ENCODE results near the gene SEMA5B.

SEMA5B gene

GRCh38 chr3:123019161-123019560 is 8.4 kb downstream of the SEMA5B start:
- DNase-seq (ENCODE audit: low read depth in 1 of 2, low spot score in 1 of 2) = no peak
- H3K27ac ChIP-seq (replicated peaks) = no peak overlapping the region
- peaks cover 40% of the 10 kb centered on the region for H3K27me3 ChIP-seq (ENCODE audit: insufficient read depth, poor library complexity, severe bottlenecking)
- H3K4me3 ChIP-seq (replicated peaks; ENCODE audit: insufficient read depth, low read length) = no peak overlapping the region
- TF ChIP-seq GABPA (IDR thresholded peaks at IDR 0.05; ENCODE audit: low read depth) = no peak
- no peak for TF ChIP-seq REST (IDR thresholded peaks at IDR 0.05; ENCODE audit: insufficient replicate concordance, low read depth)
- no peak for TF ChIP-seq SPI1 (IDR thresholded peaks at IDR 0.05; ENCODE audit: borderline replicate concordance, low read depth)
- TF ChIP-seq POLR2AphosphoS5 (IDR thresholded peaks at IDR 0.05; ENCODE audit: low read depth) = no peak
- TF ChIP-seq, protein P1, sequence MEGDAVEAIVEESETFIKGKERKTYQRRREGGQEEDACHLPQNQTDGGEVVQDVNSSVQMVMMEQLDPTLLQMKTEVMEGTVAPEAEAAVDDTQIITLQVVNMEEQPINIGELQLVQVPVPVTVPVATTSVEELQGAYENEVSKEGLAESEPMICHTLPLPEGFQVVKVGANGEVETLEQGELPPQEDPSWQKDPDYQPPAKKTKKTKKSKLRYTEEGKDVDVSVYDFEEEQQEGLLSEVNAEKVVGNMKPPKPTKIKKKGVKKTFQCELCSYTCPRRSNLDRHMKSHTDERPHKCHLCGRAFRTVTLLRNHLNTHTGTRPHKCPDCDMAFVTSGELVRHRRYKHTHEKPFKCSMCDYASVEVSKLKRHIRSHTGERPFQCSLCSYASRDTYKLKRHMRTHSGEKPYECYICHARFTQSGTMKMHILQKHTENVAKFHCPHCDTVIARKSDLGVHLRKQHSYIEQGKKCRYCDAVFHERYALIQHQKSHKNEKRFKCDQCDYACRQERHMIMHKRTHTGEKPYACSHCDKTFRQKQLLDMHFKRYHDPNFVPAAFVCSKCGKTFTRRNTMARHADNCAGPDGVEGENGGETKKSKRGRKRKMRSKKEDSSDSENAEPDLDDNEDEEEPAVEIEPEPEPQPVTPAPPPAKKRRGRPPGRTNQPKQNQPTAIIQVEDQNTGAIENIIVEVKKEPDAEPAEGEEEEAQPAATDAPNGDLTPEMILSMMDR (IDR thresholded peaks at IDR 0.05; ENCODE audit: insufficient read depth, low read length) = no peak

DNA sequence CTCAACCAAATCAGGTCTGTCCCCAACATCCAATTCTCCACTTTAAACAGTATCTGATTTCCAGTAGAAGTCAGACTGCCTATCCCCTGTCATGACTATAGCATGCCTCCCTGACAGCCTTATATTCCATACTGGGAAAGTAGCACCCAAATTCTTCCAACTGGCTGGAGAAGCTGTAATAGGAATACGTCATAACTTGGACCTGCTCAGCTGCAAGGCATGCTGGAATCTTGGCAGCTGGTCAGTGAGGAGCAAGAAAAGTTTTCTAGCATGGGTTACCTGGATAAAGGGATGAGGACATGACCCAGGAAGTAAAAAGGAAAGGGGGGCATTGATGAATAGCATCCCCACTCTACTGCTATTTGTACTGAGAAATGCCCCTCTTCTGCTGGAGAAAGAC is 8.9 kb downstream of the SEMA5B start:
- DNase-seq (ENCODE audit: low read depth in 1 of 2, low spot score in 1 of 2) = no peak
- no peak overlapping the region for H3K4me3 ChIP-seq (replicated peaks; ENCODE audit: insufficient read depth, low read length)
- TF ChIP-seq GABPA (IDR thresholded peaks at IDR 0.05; ENCODE audit: low read depth) (no peak), REST (IDR thresholded peaks at IDR 0.05; ENCODE audit: insufficient replicate concordance, low read depth) (no peak), POLR2AphosphoS5 (IDR thresholded peaks at IDR 0.05; ENCODE audit: low read depth) (no peak), SPI1 (IDR thresholded peaks at IDR 0.05; ENCODE audit: borderline replicate concordance, low read depth) (no peak)
- TF ChIP-seq, protein P1 (IDR thresholded peaks at IDR 0.05; ENCODE audit: insufficient read depth, low read length) = no peak
- H3K27me3 ChIP-seq (ENCODE audit: insufficient read depth, poor library complexity, severe bottlenecking) = peaks cover 38% of the 10 kb centered on the region
- no peak overlapping the region for H3K27ac ChIP-seq (replicated peaks)

GRCh38 chr3:123015596-123015995 is 12.0 kb downstream of the SEMA5B start:
- peaks cover 15% of the 10 kb centered on the region for H3K27me3 ChIP-seq (ENCODE audit: insufficient read depth, poor library complexity, severe bottlenecking)
- H3K27ac ChIP-seq (replicated peaks) = no peak overlapping the region
- no peak for DNase-seq (ENCODE audit: low read depth in 1 of 2, low spot score in 1 of 2)
- no peak overlapping the region for H3K4me3 ChIP-seq (replicated peaks; ENCODE audit: insufficient read depth, low read length)
- TF ChIP-seq SPI1 (IDR thresholded peaks at IDR 0.05; ENCODE audit: borderline replicate concordance, low read depth) = no peak
- TF ChIP-seq REST (IDR thresholded peaks at IDR 0.05; ENCODE audit: insufficient replicate concordance, low read depth) = no peak
- no peak for TF ChIP-seq GABPA (IDR thresholded peaks at IDR 0.05; ENCODE audit: low read depth)
- TF ChIP-seq, protein P1 (IDR thresholded peaks at IDR 0.05; ENCODE audit: insufficient read depth, low read length) = no peak
- no peak for TF ChIP-seq POLR2AphosphoS5 (IDR thresholded peaks at IDR 0.05; ENCODE audit: low read depth)

All from HL-60 (cell line).